ENCODE results near the gene NONO. TPM values are rescaled to one million over a fixed set of nuclear protein-coding genes. Genes with fewer than 3 reads are reported as not detected.

NONO gene
- total RNA-seq, 1 donor from 2014 or later = 343 TPM

GRCh38 chrX:71236836-71237235, 46.6 kb upstream of the NONO start:
- Histone ChIP-seq H3K4me3 (ENCODE audit: insufficient read depth, low read depth, low read length) (no peak overlapping the region), H3K4me2 (ENCODE audit: low read length) (no peak overlapping the region), H3K27ac (ENCODE audit: low read depth, low read length) (no peak overlapping the region), H3K9me3 (ENCODE audit: insufficient read depth, low read depth, low read length) (no peaks in the 10 kb centered on the region), H3K79me2 (ENCODE audit: insufficient read depth, low read length) (no peaks in the 10 kb centered on the region), H3K4me1 (ENCODE audit: insufficient read depth, low read length) (no peaks in the 10 kb centered on the region), H4K20me1 (ENCODE audit: insufficient read depth, low read length) (no peaks in the 10 kb centered on the region), H2AFZ (ENCODE audit: low read depth, low read length) (no peak overlapping the region), H3K36me3 (ENCODE audit: insufficient read depth, low read length) (no peaks in the 10 kb centered on the region), H3K9ac (ENCODE audit: low read length) (no peak overlapping the region), H3K27me3 (ENCODE audit: insufficient read depth, low read length) (no peaks in the 10 kb centered on the region)
- Mint-ChIP-seq H3K27ac (ENCODE audit: unreplicated experiment) (no peak overlapping the region), H3K4me1 (ENCODE audit: low read depth, unreplicated experiment) (no peaks in the 10 kb centered on the region), H3K27me3 (ENCODE audit: low read depth, unreplicated experiment) (peaks cover 2% of the 10 kb centered on the region), H3K4me3 (ENCODE audit: unreplicated experiment) (no peak overlapping the region), H3K9me3 (ENCODE audit: unreplicated experiment) (no peaks in the 10 kb centered on the region), H3K36me3 (ENCODE audit: low read depth, unreplicated experiment) (peaks cover 9% of the 10 kb centered on the region)
- TF ChIP-seq CTCF (IDR thresholded peaks at IDR 0.05; ENCODE audit: insufficient read depth, low read depth, low read length) = no peak
- no peak for TF ChIP-seq EZH2 (IDR thresholded peaks at IDR 0.05; ENCODE audit: insufficient read depth, low read length)
- FAIRE-seq (peak; percentile 66), DNase-seq (ENCODE audit: low read depth) (no peak)

- no peak overlapping the region for H3K27ac ChIP-seq (ENCODE audit: low read depth, low read length)
- no peak overlapping the region for H3K27ac Mint-ChIP-seq (ENCODE audit: unreplicated experiment)
- H2AFZ ChIP-seq (ENCODE audit: low read depth, low read length) = no peak overlapping the region
- H3K4me1 Mint-ChIP-seq (ENCODE audit: low read depth, unreplicated experiment) = no peaks in the 10 kb centered on the region
- H3K4me3 Mint-ChIP-seq (ENCODE audit: unreplicated experiment) = no peak overlapping the region
- H3K4me3 ChIP-seq (ENCODE audit: insufficient read depth, low read depth, low read length) = no peak overlapping the region
- H3K9me3 Mint-ChIP-seq (ENCODE audit: unreplicated experiment) = no peaks in the 10 kb centered on the region
- no peaks in the 10 kb centered on the region for H3K4me1 ChIP-seq (ENCODE audit: insufficient read depth, low read length)
- no peaks in the 10 kb centered on the region for H3K27me3 ChIP-seq (ENCODE audit: insufficient read depth, low read length)
- DNase-seq (ENCODE audit: low read depth) (no peak), FAIRE-seq (no peak)
- no peaks in the 10 kb centered on the region for H4K20me1 ChIP-seq (ENCODE audit: insufficient read depth, low read length)
- H3K9ac ChIP-seq (ENCODE audit: low read length) = no peak overlapping the region
- H3K36me3 Mint-ChIP-seq (ENCODE audit: low read depth, unreplicated experiment) = peaks cover 14% of the 10 kb centered on the region
- no peak for TF ChIP-seq EZH2 (IDR thresholded peaks at IDR 0.05; ENCODE audit: insufficient read depth, low read length)
- no peak for TF ChIP-seq CTCF (IDR thresholded peaks at IDR 0.05; ENCODE audit: insufficient read depth, low read depth, low read length)
- no peaks in the 10 kb centered on the region for H3K79me2 ChIP-seq (ENCODE audit: insufficient read depth, low read length)
- H3K27me3 Mint-ChIP-seq (ENCODE audit: low read depth, unreplicated experiment) = peaks cover 2% of the 10 kb centered on the region
- no peak overlapping the region for H3K4me2 ChIP-seq (ENCODE audit: low read length)
- no peaks in the 10 kb centered on the region for H3K9me3 ChIP-seq (ENCODE audit: insufficient read depth, low read depth, low read length)
- H3K36me3 ChIP-seq (ENCODE audit: insufficient read depth, low read length) = peaks cover 10% of the 10 kb centered on the region
Measured at GRCh38 chrX:71239781-71240180, 43.7 kb upstream of the NONO start.

- H2AFZ ChIP-seq (ENCODE audit: low read depth, low read length) = no peak overlapping the region
- H3K9me3 ChIP-seq (ENCODE audit: insufficient read depth, low read depth, low read length) = no peaks in the 10 kb centered on the region
- no peak overlapping the region for H3K4me2 ChIP-seq (ENCODE audit: low read length)
- no peak overlapping the region for H3K9ac ChIP-seq (ENCODE audit: low read length)
- FAIRE-seq (no peak), DNase-seq (ENCODE audit: low read depth) (no peak)
- no peak overlapping the region for H3K4me3 ChIP-seq (ENCODE audit: insufficient read depth, low read depth, low read length)
- no peak overlapping the region for H3K27ac ChIP-seq (ENCODE audit: low read depth, low read length)
- Mint-ChIP-seq H3K4me1 (ENCODE audit: low read depth, unreplicated experiment) (no peaks in the 10 kb centered on the region), H3K27ac (ENCODE audit: unreplicated experiment) (no peak overlapping the region), H3K27me3 (ENCODE audit: low read depth, unreplicated experiment) (no peaks in the 10 kb centered on the region), H3K4me3 (ENCODE audit: unreplicated experiment) (no peak overlapping the region), H3K9me3 (ENCODE audit: unreplicated experiment) (no peaks in the 10 kb centered on the region), H3K36me3 (ENCODE audit: low read depth, unreplicated experiment) (peaks cover 18% of the 10 kb centered on the region)
- H3K4me1 ChIP-seq (ENCODE audit: insufficient read depth, low read length) = no peaks in the 10 kb centered on the region
- no peaks in the 10 kb centered on the region for H3K79me2 ChIP-seq (ENCODE audit: insufficient read depth, low read length)
- peaks cover 15% of the 10 kb centered on the region for H3K36me3 ChIP-seq (ENCODE audit: insufficient read depth, low read length)
- H4K20me1 ChIP-seq (ENCODE audit: insufficient read depth, low read length) = no peaks in the 10 kb centered on the region
- no peaks in the 10 kb centered on the region for H3K27me3 ChIP-seq (ENCODE audit: insufficient read depth, low read length)
- TF ChIP-seq EZH2 (IDR thresholded peaks at IDR 0.05; ENCODE audit: insufficient read depth, low read length) = no peak
- no peak for TF ChIP-seq CTCF (IDR thresholded peaks at IDR 0.05; ENCODE audit: insufficient read depth, low read depth, low read length)
Measured at GRCh38 chrX:71241301-71241700, 42.1 kb upstream of the NONO start.
